Karpas-422 (cell line): Measurements from ENCODE around the gene WWOX. TPM values are rescaled to one million over a fixed set of nuclear protein-coding genes. Genes with fewer than 3 reads are reported as not detected.

Experiments used
- DNase-seq: peaks from one replicate; pipeline ENCODE4 v3.0.0-alpha.2; 2015
- H2AFZ ChIP-seq: fragments of 200-600 bp; sonication (generic); 2 replicates; pipeline ENCODE4 v1.6.1; 2014; ENCODE audit warnings: antibody characterized with exemption, low read length, mixed read lengths
- H3K27ac ChIP-seq: fragments of 200-600 bp; sonication (generic); 2 replicates; pipeline ENCODE4 v1.5.1; 2014; ENCODE audit warnings: mild to moderate bottlenecking, low read length, moderate library complexity
- H3K27me3 ChIP-seq: fragments of 200-600 bp; sonication (generic); 2 replicates; pipeline ENCODE4 v1.6.1; 2014; ENCODE audit warnings: low read length, mixed read lengths
- H3K36me3 ChIP-seq: fragments of 200-600 bp; sonication (generic); 2 replicates; pipeline ENCODE4 v1.6.1; 2014; ENCODE audit warnings: low read length, mixed read lengths; ENCODE audit not compliant: insufficient read depth
- H3K4me1 ChIP-seq: fragments of 200-600 bp; sonication (generic); 2 replicates; pipeline ENCODE4 v1.6.1; 2014; ENCODE audit warnings: mild to moderate bottlenecking, low read length, mixed read lengths
- H3K4me2 ChIP-seq: fragments of 200-600 bp; sonication (generic); 2 replicates; pipeline ENCODE4 v1.6.1; 2014; ENCODE audit warnings: low read length, low read depth, mild to moderate bottlenecking; ENCODE audit not compliant: poor library complexity, severe bottlenecking
- H3K4me3 ChIP-seq: fragments of 200-600 bp; sonication (generic); 2 replicates; pipeline ENCODE4 v1.5.1; 2014; ENCODE audit warnings: mild to moderate bottlenecking, antibody characterized with exemption, low read length, mixed read lengths
- H3K79me2 ChIP-seq: fragments of 200-600 bp; sonication (generic); 2 replicates; pipeline ENCODE4 v1.6.1; 2014; ENCODE audit warnings: mild to moderate bottlenecking, low read length, mixed read lengths
- H3K9ac ChIP-seq: fragments of 200-600 bp; sonication (generic); 2 replicates; pipeline ENCODE4 v1.6.0; 2014; ENCODE audit warnings: low read length
- H3K9me2 ChIP-seq: fragments of 200-600 bp; sonication (generic), shearing (Covaris generic); replicated peaks from 2 replicates; pipeline ENCODE4 v1.6.0; 2014; ENCODE audit warnings: mild to moderate bottlenecking, low read length, moderate library complexity; ENCODE audit not compliant: insufficient read depth
- H3K9me3 ChIP-seq: fragments of 300-700, 200-600 bp; sonication (generic); 2 replicates; pipeline ENCODE4 v1.6.1; 2014; ENCODE audit warnings: low read length, mixed read lengths
- H4K20me1 ChIP-seq: fragments of 200-600 bp; sonication (generic); 2 replicates; pipeline ENCODE4 v1.6.1; 2014; ENCODE audit warnings: mild to moderate bottlenecking, antibody characterized with exemption, low read length, low read depth; ENCODE audit not compliant: insufficient read depth
- total RNA-seq: library from RNA; depleted of rRNA; stranded (reverse); fragments of >200 nt; shearing (Covaris generic); gene quantifications from 2 replicates; pipeline ENCODE4 v1.2.3, GENCODE V29; 2014; ENCODE audit warnings: low replicate concordance

Gene WWOX
- total RNA-seq, 1 experiment from 2014 or later, result 66.2 TPM

GRCh38 chr16:79092846-79093245 lies 993.4 kb downstream of the WWOX start:
- H3K9ac ChIP-seq, result no peak overlapping the region
- no peak overlapping the region for H3K27ac ChIP-seq
- no peaks in the 10 kb centered on the region for H3K36me3 ChIP-seq
- no peaks in the 10 kb centered on the region for H3K9me3 ChIP-seq
- H3K79me2 ChIP-seq, result no peaks in the 10 kb centered on the region
- DNase-seq, result no peak
- H3K27me3 ChIP-seq, result no peaks in the 10 kb centered on the region
- no peaks in the 10 kb centered on the region for H4K20me1 ChIP-seq
- no peak overlapping the region for H3K4me3 ChIP-seq
- H2AFZ ChIP-seq, result no peak overlapping the region
- H3K9me2 ChIP-seq, result no peaks in the 10 kb centered on the region
- no peak overlapping the region for H3K4me2 ChIP-seq
- no peaks in the 10 kb centered on the region for H3K4me1 ChIP-seq

- Histone ChIP-seq H3K27me3 (no peaks in the 10 kb centered on the region), H3K9ac (no peak overlapping the region), H2AFZ (no peak overlapping the region), H3K9me3 (no peaks in the 10 kb centered on the region), H3K9me2 (no peaks in the 10 kb centered on the region), H4K20me1 (no peaks in the 10 kb centered on the region), H3K4me2 (no peak overlapping the region), H3K79me2 (no peaks in the 10 kb centered on the region), H3K27ac (no peak overlapping the region), H3K4me1 (no peaks in the 10 kb centered on the region), H3K4me3 (no peak overlapping the region), H3K36me3 (no peaks in the 10 kb centered on the region)
- no peak for DNase-seq
Measured at GRCh38 chr16:79093554-79093967, 994.1 kb downstream of the WWOX start.

GRCh38 chr16:79096246-79096645 lies 996.8 kb downstream of the WWOX start:
- no peak overlapping the region for H3K4me2 ChIP-seq
- no peaks in the 10 kb centered on the region for H3K9me2 ChIP-seq
- H3K4me3 ChIP-seq, result no peak overlapping the region
- H3K9ac ChIP-seq, result no peak overlapping the region
- no peaks in the 10 kb centered on the region for H3K9me3 ChIP-seq
- no peaks in the 10 kb centered on the region for H3K27me3 ChIP-seq
- no peaks in the 10 kb centered on the region for H3K36me3 ChIP-seq
- no peak for DNase-seq
- no peaks in the 10 kb centered on the region for H4K20me1 ChIP-seq
- no peaks in the 10 kb centered on the region for H3K79me2 ChIP-seq
- no peak overlapping the region for H2AFZ ChIP-seq
- H3K27ac ChIP-seq, result no peak overlapping the region
- H3K4me1 ChIP-seq, result no peaks in the 10 kb centered on the region

GRCh38 chr16:79097166-79097565 lies 997.7 kb downstream of the WWOX start:
- DNase-seq, result no peak
- H3K4me3 ChIP-seq, result no peak overlapping the region
- H3K27ac ChIP-seq, result no peak overlapping the region
- no peaks in the 10 kb centered on the region for H3K79me2 ChIP-seq
- H3K27me3 ChIP-seq, result no peaks in the 10 kb centered on the region
- H3K4me1 ChIP-seq, result no peaks in the 10 kb centered on the region
- no peak overlapping the region for H2AFZ ChIP-seq
- H3K9me3 ChIP-seq, result no peaks in the 10 kb centered on the region
- H3K36me3 ChIP-seq, result no peaks in the 10 kb centered on the region
- H3K4me2 ChIP-seq, result no peak overlapping the region
- no peaks in the 10 kb centered on the region for H3K9me2 ChIP-seq
- H3K9ac ChIP-seq, result no peak overlapping the region
- no peaks in the 10 kb centered on the region for H4K20me1 ChIP-seq

DNA sequence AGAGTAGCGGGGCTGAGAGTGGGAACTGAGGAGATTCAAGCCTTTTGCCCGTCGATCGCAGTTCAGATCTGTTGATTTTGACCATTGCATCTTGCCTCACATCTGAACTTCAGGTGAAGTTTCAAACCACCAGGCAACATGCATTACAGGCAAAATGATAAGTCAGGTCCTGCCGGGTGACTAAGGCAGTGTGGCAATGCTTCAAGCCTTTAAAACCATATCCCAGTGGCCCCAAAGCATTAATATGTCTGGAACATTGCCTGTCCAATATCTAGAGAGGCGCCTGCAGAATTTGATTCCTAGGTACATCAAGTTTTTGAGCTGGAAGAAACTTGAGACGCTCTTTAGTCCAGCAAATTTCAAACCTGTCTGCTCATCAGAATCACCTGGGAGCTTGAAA lies 998.3 kb downstream of the WWOX start:
- Histone ChIP-seq H3K9ac (no peak overlapping the region), H3K4me3 (no peak overlapping the region), H3K9me2 (no peaks in the 10 kb centered on the region), H3K4me1 (no peaks in the 10 kb centered on the region), H3K9me3 (no peaks in the 10 kb centered on the region), H2AFZ (no peak overlapping the region), H3K27me3 (no peaks in the 10 kb centered on the region), H3K36me3 (no peaks in the 10 kb centered on the region), H3K79me2 (no peaks in the 10 kb centered on the region), H4K20me1 (no peaks in the 10 kb centered on the region), H3K4me2 (no peak overlapping the region), H3K27ac (no peak overlapping the region)
- DNase-seq, result no peak

- no peak overlapping the region for H3K4me3 ChIP-seq
Measured at GRCh38 chr16:79098907-79099306, 999.5 kb downstream of the WWOX start.

DNA sequence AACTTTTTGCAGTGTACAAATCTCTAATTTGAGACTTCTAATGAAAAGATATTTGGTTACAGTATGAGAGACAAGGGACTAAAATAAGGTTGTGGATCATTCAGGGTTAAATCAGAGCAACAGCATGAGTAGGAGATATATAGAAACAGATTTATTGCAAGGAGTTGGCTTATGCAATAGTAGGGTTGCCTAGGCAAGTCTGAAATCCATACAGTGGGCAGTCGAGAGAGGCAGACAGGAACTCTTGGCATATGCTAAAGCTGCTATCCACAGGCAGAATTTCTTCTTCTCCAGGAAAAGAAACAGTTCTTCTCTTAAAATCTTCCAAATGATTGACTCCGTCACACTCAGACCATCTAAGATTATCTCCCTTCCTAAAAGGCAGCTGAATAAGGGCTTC lies 1000.3 kb downstream of the WWOX start:
- Histone ChIP-seq H3K4me1 (no peaks in the 10 kb centered on the region), H3K79me2 (no peaks in the 10 kb centered on the region), H3K9me2 (no peaks in the 10 kb centered on the region), H3K36me3 (no peaks in the 10 kb centered on the region), H3K9me3 (no peaks in the 10 kb centered on the region), H3K27ac (no peak overlapping the region), H3K4me3 (no peak overlapping the region), H2AFZ (no peak overlapping the region), H4K20me1 (no peaks in the 10 kb centered on the region), H3K27me3 (no peaks in the 10 kb centered on the region), H3K9ac (no peak overlapping the region), H3K4me2 (no peak overlapping the region)
- DNase-seq, result no peak

More at GRCh38 chr16:79098907-79099306, 999.5 kb downstream of the WWOX start:
- Histone ChIP-seq H3K4me2 (no peak overlapping the region), H3K9ac (no peak overlapping the region), H3K36me3 (no peaks in the 10 kb centered on the region), H3K4me1 (no peaks in the 10 kb centered on the region), H3K9me3 (no peaks in the 10 kb centered on the region), H3K27ac (no peak overlapping the region), H4K20me1 (no peaks in the 10 kb centered on the region), H2AFZ (no peak overlapping the region), H3K27me3 (no peaks in the 10 kb centered on the region), H3K9me2 (no peaks in the 10 kb centered on the region), H3K79me2 (no peaks in the 10 kb centered on the region)
- DNase-seq, result no peak

- Histone ChIP-seq H2AFZ (no peak overlapping the region), H3K79me2 (no peaks in the 10 kb centered on the region), H3K9me3 (no peaks in the 10 kb centered on the region), H4K20me1 (no peaks in the 10 kb centered on the region), H3K4me2 (no peak overlapping the region), H3K36me3 (no peaks in the 10 kb centered on the region), H3K27me3 (no peaks in the 10 kb centered on the region), H3K4me1 (no peaks in the 10 kb centered on the region), H3K4me3 (no peak overlapping the region), H3K27ac (no peak overlapping the region), H3K9me2 (no peaks in the 10 kb centered on the region), H3K9ac (no peak overlapping the region)
- DNase-seq, result no peak
Measured at GRCh38 chr16:79100447-79100846, 1001.0 kb downstream of the WWOX start.

DNA sequence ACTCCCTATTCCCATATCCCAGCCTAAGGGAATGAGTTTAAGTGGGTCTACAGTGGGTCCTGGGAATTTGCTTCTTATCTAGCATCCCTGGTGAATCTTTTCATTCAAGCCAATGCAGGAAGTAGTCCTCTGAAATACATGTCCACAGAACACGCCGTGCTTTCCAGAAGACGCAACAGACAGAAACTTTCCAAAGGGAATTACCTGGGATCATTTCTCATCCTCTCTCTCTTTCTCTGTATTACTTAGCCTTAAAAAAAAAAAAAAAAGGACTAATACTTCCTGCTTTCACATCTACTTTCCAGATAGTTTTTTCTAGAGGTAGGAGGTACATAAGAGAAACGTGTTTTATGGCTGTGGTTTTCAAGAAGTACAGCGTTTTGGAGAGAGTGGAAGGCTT lies 1002.0 kb downstream of the WWOX start:
- H3K27me3 ChIP-seq, result no peaks in the 10 kb centered on the region
- H3K9ac ChIP-seq, result no peak overlapping the region
- no peaks in the 10 kb centered on the region for H3K79me2 ChIP-seq
- no peak overlapping the region for H3K4me2 ChIP-seq
- no peak for DNase-seq
- H3K4me3 ChIP-seq, result no peak overlapping the region
- no peaks in the 10 kb centered on the region for H4K20me1 ChIP-seq
- H3K36me3 ChIP-seq, result no peaks in the 10 kb centered on the region
- no peaks in the 10 kb centered on the region for H3K9me3 ChIP-seq
- no peak overlapping the region for H3K27ac ChIP-seq
- H3K4me1 ChIP-seq, result no peaks in the 10 kb centered on the region
- no peaks in the 10 kb centered on the region for H3K9me2 ChIP-seq
- no peak overlapping the region for H2AFZ ChIP-seq
